T-helper 1 cell (primary cell): ENCODE data around the gene SLC20A1.
A peak's percentile ranks its signal among the peaks of the same experiment; 100 is the strongest.

ENCODE experiments used
- DNase-seq, 5 donors: peaks; one replicate each; pipeline ENCODE4 v3.0.0-alpha.2; 2012 to 2020

SLC20A1 gene

GRCh38 chr2:112626604-112627059 is 19.1 kb upstream of the SLC20A1 start:
- DNase-seq: peak; percentile 19 to 80 (median 42)

- DNase-seq: no peak
These were observed 18.4 kb upstream of the SLC20A1 start for GRCh38 chr2:112627060-112628040.

DNA sequence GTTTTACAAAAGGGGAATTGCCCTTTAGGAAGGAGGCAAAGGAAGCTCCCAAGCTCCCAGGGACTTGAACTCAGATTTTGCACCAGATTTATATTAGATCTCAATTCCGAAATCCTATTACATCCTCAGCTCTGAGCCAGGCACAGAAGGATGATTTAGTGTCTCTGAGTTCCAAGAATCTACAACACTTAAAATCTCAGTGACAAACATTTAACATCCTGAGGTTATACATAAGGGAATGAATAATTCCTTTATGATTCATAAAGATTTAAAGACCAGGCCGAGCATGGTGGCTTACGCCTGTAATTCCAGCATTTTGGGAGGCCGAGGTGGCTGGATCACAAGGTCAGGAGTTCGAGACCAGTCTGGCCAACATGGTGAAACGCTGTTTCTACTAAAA is 16.5 kb upstream of the SLC20A1 start:
- no peak for DNase-seq

GRCh38 chr2:112629823-112630222 is 15.9 kb upstream of the SLC20A1 start:
- DNase-seq: no peak

GRCh38 chr2:112630268-112630667 is 15.5 kb upstream of the SLC20A1 start:
- DNase-seq: no peak

GRCh38 chr2:112633708-112634107 is 12.0 kb upstream of the SLC20A1 start:
- no peak for DNase-seq

DNA sequence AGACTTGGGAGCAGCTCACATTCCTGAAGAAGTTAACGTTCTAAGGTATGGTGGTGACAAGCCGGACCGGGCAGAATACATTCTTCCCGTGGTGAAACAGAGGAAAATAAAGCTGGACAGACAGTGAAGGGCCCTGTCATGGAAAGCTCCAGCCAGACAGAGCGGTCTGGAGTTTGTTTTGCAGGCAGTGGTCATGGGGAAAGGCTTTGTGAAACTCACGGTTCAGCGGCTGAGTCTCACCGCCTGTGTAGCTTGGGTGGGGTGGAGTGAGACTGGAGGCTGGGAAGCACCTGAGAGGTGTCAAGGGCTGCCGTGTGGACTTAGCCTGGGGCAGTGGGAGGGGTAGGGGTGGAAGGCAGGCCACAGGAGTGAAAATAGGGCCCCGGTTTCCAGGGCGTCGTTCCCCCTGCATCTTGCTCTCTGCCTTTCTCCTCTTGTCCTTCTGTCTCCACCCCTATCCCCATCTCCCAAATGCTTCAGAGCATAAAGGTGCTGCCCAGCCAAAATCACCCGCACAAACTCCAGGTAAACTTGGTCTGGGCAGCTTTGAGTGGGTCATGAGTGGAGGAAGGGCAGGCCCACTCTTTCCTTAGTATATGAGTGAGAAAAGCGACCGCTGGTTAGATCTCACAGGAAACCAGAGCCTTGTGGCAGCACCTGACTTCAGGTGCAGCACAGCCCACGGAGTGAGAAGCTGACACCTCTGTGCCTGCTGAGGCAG is 11.4 kb upstream of the SLC20A1 start:
- DNase-seq: peak in 1 of 5 donors; percentile 11

- DNase-seq: no peak
These were observed 10.9 kb upstream of the SLC20A1 start for GRCh38 chr2:112634874-112635157.

GRCh38 chr2:112636605-112637288 is 9.0 kb upstream of the SLC20A1 start:
- no peak for DNase-seq

- no peak for DNase-seq
These were observed 8.5 kb upstream of the SLC20A1 start for GRCh38 chr2:112637289-112637660.

- DNase-seq: no peak
These were observed 5.8 kb upstream of the SLC20A1 start for GRCh38 chr2:112639936-112640335.

- DNase-seq: no peak
These were observed 5.3 kb upstream of the SLC20A1 start for GRCh38 chr2:112640467-112640799.

GRCh38 chr2:112640800-112641675 is 4.7 kb upstream of the SLC20A1 start:
- no peak for DNase-seq

- DNase-seq: no peak
These were observed 4.0 kb upstream of the SLC20A1 start for GRCh38 chr2:112641701-112642100.

DNA sequence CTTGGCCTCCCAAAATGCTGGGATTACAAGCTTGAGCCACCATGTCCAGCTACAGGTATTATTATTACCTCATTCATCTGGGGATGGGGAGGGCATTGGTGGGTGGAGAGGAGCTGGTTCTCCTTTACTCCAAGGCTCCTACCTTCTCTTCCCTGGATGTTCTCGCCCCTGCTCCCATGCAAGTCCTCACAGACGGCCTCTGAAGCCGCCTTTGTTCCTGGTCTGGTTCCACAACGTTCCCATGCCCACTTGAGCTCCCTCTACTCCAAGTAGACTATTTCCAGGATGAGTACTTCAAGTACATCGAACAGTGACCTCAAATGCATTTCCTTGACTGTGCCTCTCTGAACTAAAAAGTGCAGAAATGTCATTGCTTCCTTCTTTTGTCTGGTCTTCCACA is 3.2 kb upstream of the SLC20A1 start:
- no peak for DNase-seq

DNA sequence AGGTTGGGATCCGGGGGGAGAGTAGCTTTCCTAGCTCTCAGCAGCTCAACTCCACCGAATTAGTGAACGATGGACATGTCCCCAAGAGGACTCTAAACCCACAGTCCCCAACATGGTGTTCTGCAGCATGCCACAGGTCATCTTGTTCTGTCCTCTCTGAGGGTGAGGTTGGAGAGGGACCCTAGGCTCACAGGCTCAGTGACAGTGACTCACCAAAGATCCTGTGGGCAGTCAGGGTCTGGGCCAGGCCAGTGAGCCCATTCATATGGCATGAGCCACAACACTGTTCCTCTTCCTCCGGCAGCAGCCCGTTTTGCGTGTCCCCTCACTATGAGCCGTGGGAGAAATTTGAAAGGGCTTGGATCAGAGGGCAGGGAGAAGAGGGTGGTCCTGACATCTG is 2.8 kb upstream of the SLC20A1 start:
- DNase-seq: no peak

- DNase-seq: no peak
These were observed 2.3 kb upstream of the SLC20A1 start for GRCh38 chr2:112643488-112643887.

- no peak for DNase-seq
These were observed 1.4 kb upstream of the SLC20A1 start for GRCh38 chr2:112644155-112644932.

- no peak for DNase-seq
These were observed 818 bp upstream of the SLC20A1 start for GRCh38 chr2:112644933-112645309.

- peak in 1 of 5 donors; percentile 50 for DNase-seq
These were observed 472 bp downstream of the SLC20A1 start for GRCh38 chr2:112646102-112646719.
